AG04450 (cell line): ENCODE results near the gene RABGGTA. TPM values are rescaled to one million over a fixed set of nuclear protein-coding genes. Genes with fewer than 3 reads are reported as not detected.

Experiments
- CTCF ChIA-PET: fragments of 300-600, 350-600 bp; formaldehyde crosslinking; extraction: SDS; loops from one replicate; lab custom pipeline; 2022; ENCODE audit warnings: antibody characterized with exemption, inconsistent platforms; lab: Charles Lee
- POLR2A ChIA-PET: fragments of 350-600 bp; formaldehyde crosslinking; extraction: SDS; loops from one replicate; lab custom pipeline; 2021; ENCODE audit warnings: antibody characterized with exemption, inconsistent platforms; lab: Yijun Ruan, JAX
- DNase-seq: peaks from one replicate; pipeline ENCODE4 v3.0.0-alpha.2; 2011; ENCODE audit warnings: low read depth, low spot score
- H3K27ac ChIP-seq: one replicate; pipeline ENCODE4 v1.5.1; 2012; ENCODE audit warnings: low read depth, low read length, control low read depth
- H3K27me3 ChIP-seq: one replicate; pipeline ENCODE4 v1.6.0; 2012; ENCODE audit warnings: low read length; ENCODE audit not compliant: control insufficient read depth, insufficient read depth
- H3K4me3 ChIP-seq: 2 replicates; pipeline ENCODE4 v1.5.1; 2011; ENCODE audit warnings: mild to moderate bottlenecking, low read depth, low read length, control low read depth
- H3K9me3 ChIP-seq: 2 replicates; pipeline ENCODE4 v1.5.1; 2012; ENCODE audit warnings: low read length; ENCODE audit not compliant: control insufficient read depth, insufficient read depth
- polyA plus RNA-seq: library from polyadenylated mRNA; depleted of rRNA; stranded (reverse); fragments of >200 nt; gene quantifications from 2 replicates; pipeline ENCODE4 v1.2.3, GENCODE V29; 2011
- TF ChIP-seq, protein P1 (sequence below): IDR thresholded peaks from 2 replicates; pipeline ENCODE4 v1.5.1; 2011; ENCODE audit warnings: low read depth, low read length, control low read depth, inconsistent platforms

Gene RABGGTA
- polyA plus RNA-seq, 1 experiment, result 17.9 TPM

GRCh38 chr14:24260026-24260779, 11.2 kb downstream of the RABGGTA start:
- H3K27ac ChIP-seq, result no peak overlapping the region
- H3K9me3 ChIP-seq, result no peaks in the 10 kb centered on the region
- TF ChIP-seq, protein P1, sequence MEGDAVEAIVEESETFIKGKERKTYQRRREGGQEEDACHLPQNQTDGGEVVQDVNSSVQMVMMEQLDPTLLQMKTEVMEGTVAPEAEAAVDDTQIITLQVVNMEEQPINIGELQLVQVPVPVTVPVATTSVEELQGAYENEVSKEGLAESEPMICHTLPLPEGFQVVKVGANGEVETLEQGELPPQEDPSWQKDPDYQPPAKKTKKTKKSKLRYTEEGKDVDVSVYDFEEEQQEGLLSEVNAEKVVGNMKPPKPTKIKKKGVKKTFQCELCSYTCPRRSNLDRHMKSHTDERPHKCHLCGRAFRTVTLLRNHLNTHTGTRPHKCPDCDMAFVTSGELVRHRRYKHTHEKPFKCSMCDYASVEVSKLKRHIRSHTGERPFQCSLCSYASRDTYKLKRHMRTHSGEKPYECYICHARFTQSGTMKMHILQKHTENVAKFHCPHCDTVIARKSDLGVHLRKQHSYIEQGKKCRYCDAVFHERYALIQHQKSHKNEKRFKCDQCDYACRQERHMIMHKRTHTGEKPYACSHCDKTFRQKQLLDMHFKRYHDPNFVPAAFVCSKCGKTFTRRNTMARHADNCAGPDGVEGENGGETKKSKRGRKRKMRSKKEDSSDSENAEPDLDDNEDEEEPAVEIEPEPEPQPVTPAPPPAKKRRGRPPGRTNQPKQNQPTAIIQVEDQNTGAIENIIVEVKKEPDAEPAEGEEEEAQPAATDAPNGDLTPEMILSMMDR, result no peak
- no peaks in the 10 kb centered on the region for H3K27me3 ChIP-seq
- no peak overlapping the region for H3K4me3 ChIP-seq
- DNase-seq, result no peak
- CTCF ChIA-PET, result interaction anchor here (1.1 kb wide), 1 partner anchor 48 kb away, joined by 3 read pairs; the partner anchor contains the start of gene CIDEB
- POLR2A ChIA-PET, result interaction anchor here (1.2 kb wide), 1 partner anchor 11 kb away, joined by 4 read pairs; the partner anchor contains the start of gene RABGGTA

- no peak for DNase-seq
- no peaks in the 10 kb centered on the region for H3K9me3 ChIP-seq
- POLR2A ChIA-PET, result interaction anchor here (0.7 to 1.2 kb wide), 3 partner anchors 12 to 170 kb away, joined by 3 to 4 read pairs (median 4); partner anchors contain the start of genes KHNYN, RABGGTA and TINF2
- no peak overlapping the region for H3K4me3 ChIP-seq
- CTCF ChIA-PET, result no interaction called here
- no peak overlapping the region for H3K27ac ChIP-seq
- no peaks in the 10 kb centered on the region for H3K27me3 ChIP-seq
- TF ChIP-seq, protein P1, result no peak
Measured at GRCh38 chr14:24259282-24260025, 11.9 kb downstream of the RABGGTA start.

DNA sequence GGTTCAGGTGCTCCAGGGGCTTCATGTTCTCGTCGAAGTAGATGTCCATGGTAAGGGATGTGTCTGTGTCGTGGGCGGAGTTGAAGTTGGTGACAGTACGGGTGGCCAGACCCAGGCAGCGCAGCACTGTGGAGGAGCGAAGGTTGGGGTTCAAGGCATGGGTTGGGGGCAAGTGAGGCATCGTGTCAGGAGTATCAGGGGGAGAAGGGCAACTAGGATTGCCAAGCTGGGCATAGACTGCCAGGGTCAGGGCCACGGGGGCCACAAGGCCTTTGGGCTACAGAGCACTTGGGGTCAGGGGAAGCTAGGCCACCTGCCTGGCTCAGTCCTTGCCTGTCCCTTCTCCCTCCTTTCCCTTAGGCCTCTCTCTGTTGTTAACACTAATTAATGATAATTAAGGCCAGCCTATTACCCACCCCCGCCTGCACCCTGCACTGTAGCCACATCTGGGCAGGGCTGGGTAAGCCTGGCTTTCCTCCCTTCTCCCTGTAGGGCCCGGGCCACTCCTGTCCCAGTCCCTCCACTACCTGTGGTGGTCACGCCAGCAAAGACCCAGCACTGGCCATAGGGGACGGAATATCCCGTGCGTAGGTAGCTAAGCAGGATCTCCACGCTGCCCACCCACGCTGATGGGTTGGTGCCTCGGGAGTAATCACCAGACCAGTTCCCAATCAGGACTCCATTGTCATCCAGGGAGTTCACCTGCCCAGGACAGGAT, 12.7 kb downstream of the RABGGTA start:
- POLR2A ChIA-PET, result interaction anchor here (0.9 to 1.2 kb wide), 2 partner anchors 13 to 17 kb away, joined by 4 read pairs; partner anchors contain the start of genes RABGGTA and TINF2
- TF ChIP-seq, protein P1, result no peak
- CTCF ChIA-PET, result no interaction called here
- no peak for DNase-seq
- no peaks in the 10 kb centered on the region for H3K9me3 ChIP-seq
- H3K4me3 ChIP-seq, result no peak overlapping the region
- H3K27me3 ChIP-seq, result no peaks in the 10 kb centered on the region
- H3K27ac ChIP-seq, result no peak overlapping the region

DNA sequence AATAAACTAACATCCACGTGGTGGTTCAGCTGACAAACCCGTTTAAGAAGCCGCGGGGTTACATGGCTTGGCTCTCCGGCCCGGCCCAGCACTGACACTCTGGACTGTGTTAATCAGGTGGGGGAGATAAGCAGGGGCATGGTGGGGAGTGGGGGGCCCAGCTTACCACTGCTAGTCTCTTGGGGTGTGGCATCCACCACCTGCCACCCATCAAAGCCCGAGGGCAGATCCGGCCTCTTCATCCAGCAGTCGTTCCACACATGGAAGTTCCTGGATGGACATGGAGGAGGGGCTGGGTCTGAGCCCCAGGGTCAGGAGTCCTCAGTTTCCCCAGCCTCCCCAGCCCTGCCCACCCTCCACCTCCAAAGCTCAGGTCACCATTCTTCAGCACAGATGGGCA, 13.3 kb downstream of the RABGGTA start:
- Histone ChIP-seq H3K4me3 (no peak overlapping the region), H3K27me3 (no peaks in the 10 kb centered on the region), H3K9me3 (no peaks in the 10 kb centered on the region), H3K27ac (no peak overlapping the region)
- DNase-seq, result no peak
- TF ChIP-seq, protein P1, result no peak
- CTCF ChIA-PET, result interaction anchor here (0.7 to 2.9 kb wide), 2 partner anchors 14 to 16 kb away, joined by 5 to 17 read pairs; partner anchors contain the start of gene TINF2
- POLR2A ChIA-PET, result no interaction called here
